Left lung (tissue), 10 donors: ENCODE results near the gene SERPINE3. TPM values are rescaled to one million over a fixed set of nuclear protein-coding genes. Genes with fewer than 3 reads are reported as not detected.

Experiments
- ATAC-seq: fragments of 200-7000 bp; cut with Tn5 transposase; one replicate; pipeline ENCODE4 v1.9.1; 2020; ENCODE audit warnings: moderate library complexity
- DNase-seq, 4 donors: peaks; one replicate each; pipeline ENCODE4 v3.0.0-alpha.2; 2013 to 2020
- H3K27ac ChIP-seq, 2 donors: fragments of 200-600 bp; sonication (generic) in 1 of 2; one replicate each; pipeline versions ENCODE4 v1.5.0 to v1.8.0; 2020 to 2021
- H3K27me3 ChIP-seq, 2 donors: fragments of 200-600 bp; sonication (generic) in 1 of 2; one replicate each; pipeline versions ENCODE4 v1.5.0 to v1.8.0; 2020 to 2021
- H3K36me3 ChIP-seq, 2 donors: fragments of 200-600 bp; sonication (generic) in 1 of 2; one replicate each; pipeline versions ENCODE4 v1.5.0 to v1.8.0; 2020 to 2021
- H3K4me1 ChIP-seq, 2 donors: fragments of 200-600 bp; one replicate each; pipeline ENCODE4 v1.8.0; 2021
- H3K4me3 ChIP-seq, 2 donors: fragments of 200-600 bp; sonication (generic) in 1 of 2; one replicate each; pipeline versions ENCODE4 v1.5.0 to v1.8.0; 2020 to 2021; ENCODE audit warnings: mild to moderate bottlenecking in 1 of 2
- H3K9me3 ChIP-seq, 2 donors: fragments of 200-600 bp; sonication (generic) in 1 of 2; one replicate each; pipeline versions ENCODE4 v1.5.0 to v1.8.0; 2020 to 2021
- CTCF ChIP-seq, 2 donors: fragments of 200-600 bp; sonication (generic) in 1 of 2; IDR thresholded peaks; one replicate each; pipeline versions ENCODE4 v1.5.0 to v1.8.0; 2021; ENCODE audit warnings: antibody characterized with exemption in 2 of 2
- intact Hi-C, 2 donors: fragments of 100-400 bp; cut with DNase I; formaldehyde crosslinking; loops; one replicate each; pipeline versions ENCODE4 v1.11.2 to v1.14.2; 2022
- polyA plus RNA-seq, 6 donors: library from polyadenylated mRNA; unstranded; fragments of 120-200 nt; gene quantifications; one replicate each; pipeline ENCODE4 v1.2.1, GENCODE V29; 2013; ENCODE audit not compliant: insufficient read length in 6 of 6
- total RNA-seq, 2 donors: library from RNA; stranded (reverse); fragmentation: NEBNext Ultra II Directional; extraction: Animal tissue kit (Norgen Biotek cat#: 25700); gene quantifications; one replicate each; pipeline ENCODE4 v1.2.1, GENCODE V29; 2021
- donor health status: DM: no; HTN: yes; CAD: no.
- donor health status: DM: no; HTN: no; CAD: no.

The SERPINE3 gene
- total and polyA plus RNA-seq, 8 donors = 0.52 to 1.2 (median 0.95) TPM; not detected in 2

GRCh38 chr13:51343475-51343874 lies 4.0 kb downstream of the SERPINE3 start:
- intact Hi-C loops = no loop called here
- ATAC-seq (no peak), DNase-seq (no peak)
- H3K27ac ChIP-seq = no peak overlapping the region
- TF ChIP-seq CTCF (IDR thresholded peaks at IDR 0.05) = no peak
- no peaks in the 10 kb centered on the region for H3K27me3 ChIP-seq
- no peak overlapping the region for H3K4me3 ChIP-seq
- no peaks in the 10 kb centered on the region for H3K9me3 ChIP-seq
- no peaks in the 10 kb centered on the region for H3K36me3 ChIP-seq
- H3K4me1 ChIP-seq = no peaks in the 10 kb centered on the region

- ATAC-seq = no peak
- Histone ChIP-seq H3K4me3 (no peak overlapping the region), H3K27ac (no peak overlapping the region), H3K9me3 (no peaks in the 10 kb centered on the region), H3K4me1 (no peaks in the 10 kb centered on the region), H3K36me3 (no peaks in the 10 kb centered on the region), H3K27me3 (no peaks in the 10 kb centered on the region)
- no peak for DNase-seq
- no peak for TF ChIP-seq CTCF (IDR thresholded peaks at IDR 0.05)
- intact Hi-C loops = no loop called here
These were observed 6.9 kb downstream of the SERPINE3 start for GRCh38 chr13:51346397-51346796.

DNA sequence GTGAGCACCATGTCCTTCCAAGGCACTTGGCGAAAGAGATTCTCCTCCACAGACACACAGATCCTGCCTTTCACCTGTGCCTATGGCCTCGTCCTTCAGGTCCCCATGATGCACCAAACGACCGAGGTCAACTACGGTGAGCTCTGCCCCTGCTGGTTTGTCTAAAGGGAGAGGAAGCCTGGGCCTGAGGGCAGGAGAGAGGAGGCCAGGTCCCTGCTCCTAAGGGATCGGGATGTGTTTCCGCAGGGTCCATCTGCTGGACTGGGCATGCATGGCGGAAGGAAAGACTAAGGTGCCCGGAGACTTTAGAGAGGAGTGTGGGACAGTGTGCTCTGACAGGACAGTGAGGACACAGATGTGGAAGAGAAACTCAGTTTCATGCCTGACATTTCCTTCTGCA lies 7.6 kb downstream of the SERPINE3 start:
- Histone ChIP-seq H3K27ac (no peak overlapping the region), H3K4me1 (no peaks in the 10 kb centered on the region), H3K27me3 (no peaks in the 10 kb centered on the region), H3K9me3 (no peaks in the 10 kb centered on the region), H3K36me3 (no peaks in the 10 kb centered on the region), H3K4me3 (no peak overlapping the region)
- no peak for TF ChIP-seq CTCF (IDR thresholded peaks at IDR 0.05)
- ATAC-seq = no peak
- no peak for DNase-seq
- intact Hi-C loops = no loop called here

GRCh38 chr13:51348069-51348967 lies 8.8 kb downstream of the SERPINE3 start:
- no peak for ATAC-seq

More at GRCh38 chr13:51348069-51348967, 8.8 kb downstream of the SERPINE3 start:
- Histone ChIP-seq H3K9me3 (no peaks in the 10 kb centered on the region), H3K4me3 (no peak overlapping the region), H3K4me1 (no peaks in the 10 kb centered on the region), H3K27me3 (no peaks in the 10 kb centered on the region), H3K27ac (no peak overlapping the region), H3K36me3 (no peaks in the 10 kb centered on the region)
- intact Hi-C loops = no loop called here
- TF ChIP-seq CTCF (IDR thresholded peaks at IDR 0.05) = no peak
- no peak for DNase-seq
